Activated T-cell treated with anti-CD3 and anti-CD28 coated beads, Interleukin-2, amount 50 U/mL, for 72 hours (primary cell): ENCODE data around the gene RPUSD1. TPM values are rescaled to one million over a fixed set of nuclear protein-coding genes. Genes with fewer than 3 reads are reported as not detected.

Experiments used
- ATAC-seq, 2 donors: fragments of 150-1000 bp; cut with Tn5 transposase; replicated peaks in 1 of 2; 2 replicates each; pipeline ENCODE4 v1.10.0; 2021; ENCODE audit warnings: moderate library complexity in 2 of 2, mild to moderate bottlenecking in 1 of 2
- DNase-seq, 2 donors: peaks; one replicate each; pipeline ENCODE4 v3.0.0; 2021 to 2022; ENCODE audit warnings: mixed read lengths in 1 of 2
- H3K27ac Mint-ChIP-seq: one replicate; pipeline ENCODE4 v1.8.0; 2022; ENCODE audit warnings: mild to moderate bottlenecking, moderate library complexity, mixed read lengths
- H3K27me3 Mint-ChIP-seq: one replicate; pipeline ENCODE4 v1.8.0; 2022; ENCODE audit warnings: low read depth, mixed read lengths
- H3K36me3 Mint-ChIP-seq, 2 donors: one replicate each; pipeline ENCODE4 v1.8.0; 2022; ENCODE audit warnings: mixed read lengths in 2 of 2, mild to moderate bottlenecking in 1 of 2; ENCODE audit not compliant: insufficient read depth in 2 of 2
- H3K4me1 Mint-ChIP-seq: one replicate; pipeline ENCODE4 v1.8.0; 2022; ENCODE audit warnings: low read depth, mixed read lengths
- H3K4me3 Mint-ChIP-seq, 2 donors: one replicate each; pipeline ENCODE4 v1.8.0; 2022; ENCODE audit warnings: mild to moderate bottlenecking in 2 of 2, mixed read lengths in 2 of 2, moderate library complexity in 2 of 2
- H3K9me3 Mint-ChIP-seq, 2 donors: one replicate each; pipeline ENCODE4 v1.8.0; 2022; ENCODE audit warnings: mixed read lengths in 2 of 2
- total RNA-seq, 2 donors: library from RNA; stranded (reverse); gene quantifications; one replicate each; pipeline ENCODE4 v1.2.3, GENCODE V29; 2022

The RPUSD1 gene
- total RNA-seq, 2 donors from 2014 or later, result 14.0 to 22.7 TPM

DNA sequence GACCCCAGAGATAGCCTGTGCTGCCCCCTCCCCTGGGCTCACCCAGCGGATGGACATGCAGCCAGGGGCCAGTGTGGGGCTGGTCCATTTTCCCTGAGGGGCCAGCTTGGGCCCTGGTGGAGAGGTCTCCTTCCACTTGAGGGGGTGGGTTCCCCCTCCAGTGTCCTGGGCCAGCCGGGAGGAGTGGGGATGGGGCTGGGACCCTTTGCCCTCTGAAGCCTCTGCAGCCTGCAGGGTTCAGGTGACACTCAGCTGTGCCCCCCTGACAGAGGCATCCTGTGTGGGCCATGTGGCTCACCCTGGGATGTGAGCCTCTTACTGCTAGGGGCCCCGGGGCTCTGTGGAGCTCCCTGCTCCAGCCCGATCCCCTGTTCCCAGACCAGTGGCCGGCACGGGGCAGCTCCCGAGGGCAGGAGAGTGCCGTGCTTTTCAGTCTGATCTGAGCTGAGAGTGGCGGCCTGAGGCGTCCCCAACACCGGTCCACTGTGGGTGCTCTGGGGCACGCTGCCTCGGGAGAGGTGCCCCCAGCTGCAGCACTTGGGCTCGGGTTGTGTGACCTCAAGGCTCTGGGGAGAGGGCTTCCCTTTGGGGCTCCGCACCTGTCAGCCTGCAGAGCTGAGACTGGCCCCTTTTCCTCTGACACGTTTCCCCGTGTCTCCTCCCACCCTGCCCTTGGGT, 12.8 kb upstream of the RPUSD1 start:
- H3K4me1 Mint-ChIP-seq, result peaks cover 2% of the 10 kb centered on the region
- DNase-seq (no peak), ATAC-seq (peak in 1 of 2 donors; percentile 2)
- H3K36me3 Mint-ChIP-seq, result peaks cover 0 to 8% of the 10 kb centered on the region in 2 donors
- H3K27ac Mint-ChIP-seq, result no peak overlapping the region
- no peak overlapping the region for H3K4me3 Mint-ChIP-seq
- no peaks in the 10 kb centered on the region for H3K27me3 Mint-ChIP-seq
- H3K9me3 Mint-ChIP-seq, result no peaks in the 10 kb centered on the region

- H3K36me3 Mint-ChIP-seq, result peaks cover 0 to 8% of the 10 kb centered on the region in 2 donors
- H3K4me3 Mint-ChIP-seq, result no peak within 1 kb of the TSS
- H3K4me1 Mint-ChIP-seq, result no peaks in the 10 kb centered on the region
- DNase-seq, result no peak
- H3K9me3 Mint-ChIP-seq, result no peaks in the 10 kb centered on the region
- H3K27me3 Mint-ChIP-seq, result no peaks in the 10 kb centered on the region
- no peak within 1 kb of the TSS for H3K27ac Mint-ChIP-seq
- ATAC-seq, result peak in 1 of 2 donors; percentile 15
Observed at GRCh38 chr16:799948-800833, 12.0 kb upstream of the RPUSD1 start, which contains the start of gene GNG13. Gene GNG13 (minus strand): TSS chr16:800734. CDS start chr16:799077, 1,657 bp downstream.

GRCh38 chr16:799111-799947, 11.1 kb upstream of the RPUSD1 start:
- no peak overlapping the region for H3K4me3 Mint-ChIP-seq
- no peaks in the 10 kb centered on the region for H3K27me3 Mint-ChIP-seq
- no peaks in the 10 kb centered on the region for H3K4me1 Mint-ChIP-seq
- ATAC-seq (no peak), DNase-seq (no peak)
- peaks cover 0 to 8% of the 10 kb centered on the region in 2 donors for H3K36me3 Mint-ChIP-seq
- H3K27ac Mint-ChIP-seq, result no peak overlapping the region
- no peaks in the 10 kb centered on the region for H3K9me3 Mint-ChIP-seq

DNA sequence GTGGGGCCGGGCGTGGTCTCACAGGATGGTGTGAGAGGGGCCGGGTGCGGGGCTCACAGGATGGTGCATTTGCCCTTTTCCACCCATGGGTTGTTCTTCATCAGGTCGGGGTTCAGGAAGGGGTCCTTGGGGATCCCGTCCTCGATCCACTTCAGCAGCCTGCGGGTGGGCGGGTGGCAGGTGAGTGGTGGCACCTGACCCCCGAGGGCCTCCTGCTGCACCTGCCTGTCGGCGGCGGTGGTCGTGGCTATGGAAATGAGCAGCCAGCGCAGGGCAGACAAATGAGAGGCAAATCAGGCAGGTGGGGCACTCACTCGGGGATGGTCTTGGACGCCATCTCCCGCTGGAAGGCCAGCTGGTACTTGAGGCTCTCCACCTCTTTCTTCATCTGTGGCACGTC, 10.5 kb upstream of the RPUSD1 start:
- H3K27me3 Mint-ChIP-seq, result no peaks in the 10 kb centered on the region
- no peak overlapping the region for H3K27ac Mint-ChIP-seq
- H3K36me3 Mint-ChIP-seq, result peaks cover 0 to 8% of the 10 kb centered on the region in 2 donors
- H3K9me3 Mint-ChIP-seq, result no peaks in the 10 kb centered on the region
- H3K4me3 Mint-ChIP-seq, result no peak overlapping the region
- no peaks in the 10 kb centered on the region for H3K4me1 Mint-ChIP-seq
- DNase-seq, result no peak
- no peak for ATAC-seq

- ATAC-seq (no peak), DNase-seq (no peak)
- Mint-ChIP-seq H3K27me3 (no peaks in the 10 kb centered on the region), H3K4me3 (no peak overlapping the region), H3K9me3 (no peaks in the 10 kb centered on the region), H3K27ac (no peak overlapping the region), H3K4me1 (no peaks in the 10 kb centered on the region), H3K36me3 (peaks cover 0 to 8% of the 10 kb centered on the region in 2 donors)
Observed at GRCh38 chr16:797686-798085, 9.5 kb upstream of the RPUSD1 start.

DNA sequence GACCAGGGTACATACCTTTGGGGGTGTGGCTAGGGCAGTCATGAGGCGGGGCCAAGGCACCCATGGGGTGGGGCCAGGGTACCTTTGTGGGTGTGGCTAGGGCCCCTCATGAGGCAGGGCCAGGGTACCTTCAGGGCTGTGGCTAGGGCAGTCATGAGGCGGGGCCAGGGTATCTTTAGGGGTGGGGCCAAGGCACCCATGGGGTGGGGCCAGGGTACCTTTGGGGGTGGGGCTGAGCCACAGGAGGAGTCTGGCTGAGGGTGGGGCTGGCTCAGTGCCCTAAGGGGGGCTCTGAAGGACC, 8.9 kb upstream of the RPUSD1 start:
- no peaks in the 10 kb centered on the region for H3K27me3 Mint-ChIP-seq
- no peak overlapping the region for H3K27ac Mint-ChIP-seq
- no peaks in the 10 kb centered on the region for H3K9me3 Mint-ChIP-seq
- DNase-seq, result peak in 1 of 2 donors; percentile 26
- peak; percentile 44 to 50 for ATAC-seq
- peaks cover 0 to 8% of the 10 kb centered on the region in 2 donors for H3K36me3 Mint-ChIP-seq
- H3K4me3 Mint-ChIP-seq, result no peak overlapping the region
- no peaks in the 10 kb centered on the region for H3K4me1 Mint-ChIP-seq

DNA sequence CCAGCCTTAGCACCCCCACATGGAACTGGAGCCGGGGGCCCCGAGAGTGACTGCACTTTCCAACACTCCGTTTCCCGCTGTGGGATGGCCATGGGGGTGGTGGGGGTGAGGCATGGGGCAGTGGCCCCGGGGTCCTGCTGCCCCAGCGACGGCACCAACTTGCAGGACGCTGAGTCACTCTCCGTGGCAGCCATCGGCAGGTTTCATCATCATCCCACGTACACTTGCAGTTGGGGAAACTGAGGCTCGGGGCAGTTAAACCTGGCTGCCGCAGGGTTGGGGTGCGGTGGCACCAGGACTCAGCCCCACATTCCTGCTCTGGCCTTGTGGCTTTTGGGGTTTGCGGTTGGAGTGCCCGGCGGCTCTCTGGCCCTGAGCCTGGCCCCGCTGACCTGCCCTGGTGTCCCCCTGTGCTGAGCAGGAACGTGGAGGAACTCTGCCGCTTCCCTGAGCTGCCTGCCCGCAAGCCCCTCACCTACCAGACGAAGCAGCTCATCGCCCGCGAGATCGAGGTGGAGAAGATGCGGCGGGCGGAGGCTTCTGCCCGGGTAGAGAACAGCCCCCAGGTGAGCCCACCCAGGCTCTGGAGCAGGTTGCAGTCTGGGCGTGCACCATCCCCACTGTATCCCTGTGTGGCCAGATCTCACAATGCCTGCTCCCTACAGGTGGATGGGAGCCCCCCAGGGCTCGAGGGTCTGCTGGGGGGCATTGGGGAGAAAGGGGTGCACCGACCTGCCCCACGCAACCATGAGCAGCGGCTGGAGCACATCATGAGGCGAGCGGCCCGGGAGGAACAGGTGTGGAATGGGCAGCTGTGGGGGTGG, 8.3 kb upstream of the RPUSD1 start:
- no peak for ATAC-seq

GRCh38 chr16:795580-796229, 7.5 kb upstream of the RPUSD1 start:
- ATAC-seq (no peak), DNase-seq (no peak)
- peaks cover 6% of the 10 kb centered on the region for H3K4me1 Mint-ChIP-seq
- no peak overlapping the region for H3K27ac Mint-ChIP-seq
- H3K36me3 Mint-ChIP-seq, result peaks cover 0 to 18% of the 10 kb centered on the region in 2 donors
- no peaks in the 10 kb centered on the region for H3K27me3 Mint-ChIP-seq
- H3K9me3 Mint-ChIP-seq, result no peaks in the 10 kb centered on the region
- no peak overlapping the region for H3K4me3 Mint-ChIP-seq

More for the DNA sequence above, 8.3 kb upstream of the RPUSD1 start:
- Mint-ChIP-seq H3K27me3 (no peaks in the 10 kb centered on the region), H3K36me3 (peaks cover 0 to 11% of the 10 kb centered on the region in 2 donors), H3K4me1 (peaks cover 3% of the 10 kb centered on the region), H3K4me3 (no peak overlapping the region), H3K27ac (no peak overlapping the region), H3K9me3 (no peaks in the 10 kb centered on the region)
- no peak for DNase-seq

DNA sequence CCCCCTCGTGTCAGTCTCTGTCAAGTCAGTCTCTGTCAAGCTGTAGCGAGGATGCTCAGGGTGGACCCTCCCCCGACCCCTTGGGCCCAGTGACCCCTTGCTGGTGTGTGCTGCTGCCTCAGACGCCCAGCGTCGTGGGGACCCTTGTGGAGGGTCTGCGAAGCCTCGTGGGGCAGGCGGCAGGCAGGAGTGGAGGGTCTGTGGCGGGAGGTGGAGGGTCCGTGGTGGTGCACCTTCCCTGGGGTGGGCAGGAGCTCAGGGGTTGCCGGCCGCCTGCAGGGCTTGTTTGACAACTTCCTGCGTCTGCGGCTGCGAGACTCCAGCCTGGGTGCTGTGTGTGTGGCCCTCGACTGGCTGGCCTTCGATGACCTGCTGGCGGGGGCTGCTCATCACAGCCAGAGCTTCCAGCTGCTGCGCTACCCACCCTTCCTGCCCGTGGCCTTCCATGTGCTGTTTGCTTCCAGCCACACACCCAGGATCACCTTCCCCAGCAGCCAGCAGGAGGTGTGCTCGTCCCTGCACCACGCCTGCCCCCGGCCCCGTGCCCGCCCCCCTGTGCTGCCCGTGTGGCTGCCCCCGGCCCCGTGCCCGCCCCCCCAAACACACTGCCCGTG, 6.8 kb upstream of the RPUSD1 start:
- Mint-ChIP-seq H3K9me3 (no peaks in the 10 kb centered on the region), H3K4me3 (no peak overlapping the region), H3K36me3 (peaks cover 0 to 18% of the 10 kb centered on the region in 2 donors), H3K27ac (no peak overlapping the region), H3K27me3 (no peaks in the 10 kb centered on the region), H3K4me1 (peaks cover 6% of the 10 kb centered on the region)
- ATAC-seq, result no peak
- no peak for DNase-seq

GRCh38 chr16:794091-794822, 6.1 kb upstream of the RPUSD1 start:
- H3K27me3 Mint-ChIP-seq, result no peaks in the 10 kb centered on the region
- peaks cover 6% of the 10 kb centered on the region for H3K4me1 Mint-ChIP-seq
- H3K4me3 Mint-ChIP-seq, result no peak overlapping the region
- ATAC-seq, result no peak
- H3K36me3 Mint-ChIP-seq, result peaks cover 0 to 18% of the 10 kb centered on the region in 2 donors
- no peaks in the 10 kb centered on the region for H3K9me3 Mint-ChIP-seq
- DNase-seq, result no peak
- no peak overlapping the region for H3K27ac Mint-ChIP-seq

- Mint-ChIP-seq H3K4me1 (peaks cover 6% of the 10 kb centered on the region), H3K9me3 (no peaks in the 10 kb centered on the region), H3K27me3 (no peaks in the 10 kb centered on the region), H3K36me3 (peaks cover 0 to 16% of the 10 kb centered on the region in 2 donors), H3K4me3 (no peak overlapping the region), H3K27ac (no peak overlapping the region)
- no peak for DNase-seq
- no peak for ATAC-seq
Observed at GRCh38 chr16:793414-793813, 5.2 kb upstream of the RPUSD1 start.
